ENCODE data around the gene SNX24.

SNX24 gene

GRCh38 chr5:122919969-122920368, 74.6 kb downstream of the SNX24 start:
- Mint-ChIP-seq H3K27me3 (ENCODE audit: low read depth) (no peaks in the 10 kb centered on the region), H3K4me1 (ENCODE audit: low read depth) (no peaks in the 10 kb centered on the region), H3K9me3 (no peaks in the 10 kb centered on the region), H3K4me3 (no peak overlapping the region), H3K36me3 (ENCODE audit: low read depth) (no peaks in the 10 kb centered on the region), H3K27ac (no peak overlapping the region)

GRCh38 chr5:122921826-122922225, 76.4 kb downstream of the SNX24 start:
- Mint-ChIP-seq H3K27ac (no peak overlapping the region), H3K9me3 (no peaks in the 10 kb centered on the region), H3K4me1 (ENCODE audit: low read depth) (no peaks in the 10 kb centered on the region), H3K4me3 (no peak overlapping the region), H3K27me3 (ENCODE audit: low read depth) (no peaks in the 10 kb centered on the region), H3K36me3 (ENCODE audit: low read depth) (no peaks in the 10 kb centered on the region)

GRCh38 chr5:122924203-122924602, 78.8 kb downstream of the SNX24 start:
- Mint-ChIP-seq H3K9me3 (no peaks in the 10 kb centered on the region), H3K4me3 (no peak overlapping the region), H3K27me3 (ENCODE audit: low read depth) (no peaks in the 10 kb centered on the region), H3K36me3 (ENCODE audit: low read depth) (no peaks in the 10 kb centered on the region), H3K27ac (no peak overlapping the region), H3K4me1 (ENCODE audit: low read depth) (no peaks in the 10 kb centered on the region)

- no peaks in the 10 kb centered on the region for H3K36me3 Mint-ChIP-seq (ENCODE audit: low read depth)
- H3K4me1 Mint-ChIP-seq (ENCODE audit: low read depth): no peaks in the 10 kb centered on the region
- H3K4me3 Mint-ChIP-seq: no peak overlapping the region
- H3K27ac Mint-ChIP-seq: no peak overlapping the region
- no peaks in the 10 kb centered on the region for H3K9me3 Mint-ChIP-seq
- H3K27me3 Mint-ChIP-seq (ENCODE audit: low read depth): no peaks in the 10 kb centered on the region
Measured at GRCh38 chr5:122924719-122925395, 79.4 kb downstream of the SNX24 start.

DNA sequence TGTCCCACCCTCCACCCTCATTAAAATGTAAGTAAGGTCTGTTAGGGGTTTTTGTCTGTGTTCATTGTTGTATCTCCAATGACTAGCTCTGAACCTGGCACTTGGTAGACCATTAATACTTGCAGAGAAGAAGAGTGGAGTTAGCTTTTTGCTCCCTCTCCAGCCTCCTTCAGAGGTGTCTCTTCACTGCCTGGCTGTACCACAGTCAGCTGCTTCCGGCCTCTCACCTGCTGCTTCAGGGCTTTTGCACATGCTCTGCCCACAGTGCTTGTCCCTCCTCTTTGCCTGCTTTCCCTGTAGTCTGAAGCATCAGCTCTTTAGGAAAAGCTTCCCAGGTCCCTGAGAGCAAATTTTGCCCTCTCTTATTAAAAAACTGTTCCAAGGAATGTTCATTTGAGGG, 83.6 kb downstream of the SNX24 start:
- Mint-ChIP-seq H3K36me3 (ENCODE audit: low read depth) (no peaks in the 10 kb centered on the region), H3K4me3 (no peak overlapping the region), H3K27ac (no peak overlapping the region), H3K9me3 (no peaks in the 10 kb centered on the region), H3K4me1 (ENCODE audit: low read depth) (no peaks in the 10 kb centered on the region), H3K27me3 (ENCODE audit: low read depth) (no peaks in the 10 kb centered on the region)

DNA sequence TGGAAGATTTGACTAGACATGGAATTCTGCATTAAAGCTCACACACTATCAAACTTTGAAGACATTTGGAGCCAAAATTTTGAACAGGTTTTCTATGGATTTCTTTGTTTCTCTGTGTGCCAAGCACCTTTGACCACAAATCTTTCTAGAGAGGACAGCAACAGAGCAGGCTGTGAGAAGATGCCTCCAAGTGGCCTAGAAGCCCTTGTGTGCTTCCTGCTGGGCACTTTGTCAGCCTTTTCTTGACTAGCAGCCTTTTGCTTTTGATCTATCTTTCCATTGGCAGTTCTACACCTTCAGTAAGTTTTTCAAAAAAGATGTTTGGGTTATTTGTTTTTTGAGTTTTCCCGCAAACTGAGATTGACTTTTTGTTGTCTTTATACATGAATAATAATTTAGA, 84.6 kb downstream of the SNX24 start:
- H3K36me3 Mint-ChIP-seq (ENCODE audit: low read depth): no peaks in the 10 kb centered on the region
- no peaks in the 10 kb centered on the region for H3K27me3 Mint-ChIP-seq (ENCODE audit: low read depth)
- no peaks in the 10 kb centered on the region for H3K4me1 Mint-ChIP-seq (ENCODE audit: low read depth)
- no peak overlapping the region for H3K4me3 Mint-ChIP-seq
- H3K27ac Mint-ChIP-seq: no peak overlapping the region
- H3K9me3 Mint-ChIP-seq: no peaks in the 10 kb centered on the region

DNA sequence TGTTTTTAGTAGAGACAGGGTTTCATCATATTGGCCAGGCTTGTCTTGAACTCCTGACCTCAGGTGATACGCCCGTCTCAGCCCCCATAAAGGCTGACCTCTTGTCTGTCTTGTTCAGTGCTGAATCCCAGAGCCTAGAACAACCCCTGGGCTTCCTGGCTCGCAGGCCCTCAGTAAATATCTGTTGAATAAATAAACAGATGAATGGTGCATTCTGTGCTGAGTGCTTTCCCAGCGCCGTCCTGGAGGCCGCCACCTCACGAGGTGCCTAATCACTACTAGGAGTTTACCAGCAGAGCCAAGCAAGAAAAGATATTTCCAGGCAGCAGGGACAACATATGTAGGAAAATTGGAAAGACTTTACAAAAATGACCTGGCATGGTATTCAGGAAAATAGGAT, 88.5 kb downstream of the SNX24 start:
- Mint-ChIP-seq H3K4me1 (ENCODE audit: low read depth) (no peaks in the 10 kb centered on the region), H3K27me3 (ENCODE audit: low read depth) (no peaks in the 10 kb centered on the region), H3K36me3 (ENCODE audit: low read depth) (no peaks in the 10 kb centered on the region), H3K9me3 (no peaks in the 10 kb centered on the region), H3K27ac (no peak overlapping the region), H3K4me3 (no peak overlapping the region)

GRCh38 chr5:122936088-122936487, 90.7 kb downstream of the SNX24 start:
- no peaks in the 10 kb centered on the region for H3K4me1 Mint-ChIP-seq (ENCODE audit: low read depth)

DNA sequence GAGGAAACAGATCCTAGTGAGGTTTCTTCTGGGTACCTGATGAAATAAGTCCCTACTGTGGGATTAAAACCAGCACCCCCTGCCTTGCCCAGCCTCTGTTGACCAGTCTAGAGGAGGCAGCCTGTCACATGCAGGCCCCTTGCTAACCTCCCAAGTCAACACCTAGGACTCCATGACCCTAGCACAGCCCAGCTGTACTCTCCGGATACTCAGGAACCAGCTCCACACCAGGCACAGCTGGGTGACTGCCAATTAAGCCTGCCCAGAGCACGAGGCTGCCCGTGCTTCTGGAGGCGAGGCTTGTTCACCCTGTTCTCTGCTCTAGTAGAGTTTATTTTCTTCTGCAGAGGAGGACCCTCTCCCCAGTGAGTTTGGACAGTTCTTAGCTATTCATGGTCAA, 92.5 kb downstream of the SNX24 start:
- Mint-ChIP-seq H3K4me3 (no peak overlapping the region), H3K36me3 (ENCODE audit: low read depth) (no peaks in the 10 kb centered on the region), H3K27ac (no peak overlapping the region), H3K27me3 (ENCODE audit: low read depth) (no peaks in the 10 kb centered on the region), H3K9me3 (no peaks in the 10 kb centered on the region), H3K4me1 (ENCODE audit: low read depth) (no peaks in the 10 kb centered on the region)

More at GRCh38 chr5:122936088-122936487, 90.7 kb downstream of the SNX24 start:
- Mint-ChIP-seq H3K36me3 (ENCODE audit: low read depth) (no peaks in the 10 kb centered on the region), H3K27me3 (ENCODE audit: low read depth) (no peaks in the 10 kb centered on the region), H3K4me3 (no peak overlapping the region), H3K27ac (no peak overlapping the region), H3K9me3 (no peaks in the 10 kb centered on the region)

- H3K27ac Mint-ChIP-seq: no peak overlapping the region
- no peak overlapping the region for H3K4me3 Mint-ChIP-seq
- H3K4me1 Mint-ChIP-seq (ENCODE audit: low read depth): no peaks in the 10 kb centered on the region
- no peaks in the 10 kb centered on the region for H3K27me3 Mint-ChIP-seq (ENCODE audit: low read depth)
- H3K9me3 Mint-ChIP-seq: no peaks in the 10 kb centered on the region
- H3K36me3 Mint-ChIP-seq (ENCODE audit: low read depth): no peaks in the 10 kb centered on the region
Measured at GRCh38 chr5:122940890-122941289, 95.5 kb downstream of the SNX24 start.

- no peaks in the 10 kb centered on the region for H3K9me3 Mint-ChIP-seq
- no peak overlapping the region for H3K27ac Mint-ChIP-seq
- H3K4me1 Mint-ChIP-seq (ENCODE audit: low read depth): no peaks in the 10 kb centered on the region
- H3K36me3 Mint-ChIP-seq (ENCODE audit: low read depth): no peaks in the 10 kb centered on the region
- H3K27me3 Mint-ChIP-seq (ENCODE audit: low read depth): no peaks in the 10 kb centered on the region
- H3K4me3 Mint-ChIP-seq: no peak overlapping the region
Measured at GRCh38 chr5:122941737-122942136, 96.3 kb downstream of the SNX24 start.

DNA sequence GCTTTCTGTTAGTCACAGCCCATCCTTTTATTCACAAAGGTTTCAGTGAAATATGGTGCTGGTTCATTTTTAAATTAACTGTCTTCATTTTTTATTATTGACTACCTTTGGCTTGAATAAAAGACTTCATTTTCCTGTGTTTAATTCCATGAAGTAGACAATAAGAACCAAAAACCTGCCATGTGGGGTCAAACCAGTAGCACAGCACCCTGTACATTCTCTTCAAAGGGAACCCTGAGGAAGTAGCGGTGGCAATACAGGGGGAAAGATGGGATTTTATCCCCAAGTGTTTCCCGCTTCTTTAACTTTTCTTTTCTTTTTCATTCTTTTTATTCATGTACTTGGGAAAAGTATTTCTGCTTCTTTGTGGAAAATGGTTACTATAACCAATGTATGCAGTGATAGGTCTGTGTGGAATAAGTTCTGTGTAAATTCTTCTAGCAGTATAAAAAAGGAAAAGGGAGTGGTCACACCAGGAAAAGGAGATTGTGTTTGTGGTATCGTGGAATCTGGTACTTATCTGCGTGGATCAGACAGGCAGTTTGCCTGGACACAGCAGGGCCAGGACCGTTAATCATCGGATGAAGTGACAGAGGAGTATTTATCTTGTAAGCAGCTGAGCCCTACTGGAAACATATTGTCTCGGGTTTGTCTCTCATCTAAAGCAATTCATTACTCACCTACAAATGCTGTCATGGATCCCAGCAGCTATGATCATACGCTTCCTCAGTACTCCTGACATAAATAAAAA, 96.9 kb downstream of the SNX24 start:
- no peak overlapping the region for H3K27ac Mint-ChIP-seq
- no peaks in the 10 kb centered on the region for H3K4me1 Mint-ChIP-seq (ENCODE audit: low read depth)
- no peak overlapping the region for H3K4me3 Mint-ChIP-seq
- no peaks in the 10 kb centered on the region for H3K9me3 Mint-ChIP-seq
- no peaks in the 10 kb centered on the region for H3K36me3 Mint-ChIP-seq (ENCODE audit: low read depth)
- H3K27me3 Mint-ChIP-seq (ENCODE audit: low read depth): no peaks in the 10 kb centered on the region

- H3K36me3 Mint-ChIP-seq (ENCODE audit: low read depth): no peaks in the 10 kb centered on the region
Measured at GRCh38 chr5:122943050-122943698, 97.8 kb downstream of the SNX24 start.

GRCh38 chr5:122944051-122944450, 98.6 kb downstream of the SNX24 start:
- no peaks in the 10 kb centered on the region for H3K36me3 Mint-ChIP-seq (ENCODE audit: low read depth)
- H3K27me3 Mint-ChIP-seq (ENCODE audit: low read depth): no peaks in the 10 kb centered on the region

More at GRCh38 chr5:122943050-122943698, 97.8 kb downstream of the SNX24 start:
- no peak overlapping the region for H3K4me3 Mint-ChIP-seq
- no peaks in the 10 kb centered on the region for H3K4me1 Mint-ChIP-seq (ENCODE audit: low read depth)
- H3K27me3 Mint-ChIP-seq (ENCODE audit: low read depth): no peaks in the 10 kb centered on the region
- no peaks in the 10 kb centered on the region for H3K9me3 Mint-ChIP-seq
- no peak overlapping the region for H3K27ac Mint-ChIP-seq

GRCh38 chr5:122947372-122947771, 102.0 kb downstream of the SNX24 start:
- no peak overlapping the region for H3K27ac Mint-ChIP-seq
- H3K27me3 Mint-ChIP-seq (ENCODE audit: low read depth): no peaks in the 10 kb centered on the region
- H3K9me3 Mint-ChIP-seq: no peaks in the 10 kb centered on the region
- H3K4me3 Mint-ChIP-seq: no peak overlapping the region
- no peaks in the 10 kb centered on the region for H3K36me3 Mint-ChIP-seq (ENCODE audit: low read depth)
- no peaks in the 10 kb centered on the region for H3K4me1 Mint-ChIP-seq (ENCODE audit: low read depth)

More at GRCh38 chr5:122944051-122944450, 98.6 kb downstream of the SNX24 start:
- no peak overlapping the region for H3K4me3 Mint-ChIP-seq
- H3K4me1 Mint-ChIP-seq (ENCODE audit: low read depth): no peaks in the 10 kb centered on the region
- H3K9me3 Mint-ChIP-seq: no peaks in the 10 kb centered on the region
- no peak overlapping the region for H3K27ac Mint-ChIP-seq

Data from T-helper 1 cell treated with Interleukin-12 subunit alpha and Interleukin-12 subunit beta and Interleukin-4 antibody, amounts not matched to agents 30 μg/mL and 1 μg/mL, for 36 hours (primary cell).